ENCODE measurements around the gene PLXNC1.

GRCh38 chr12:94126067-94126466, 22.3 kb upstream of the PLXNC1 start:
- TF ChIP-seq EZH2 (IDR thresholded peaks at IDR 0.05; ENCODE audit: insufficient read depth, poor library complexity, severe bottlenecking) (no peak), EZH2phosphoT487 (IDR thresholded peaks at IDR 0.05; ENCODE audit: insufficient read depth, low read depth) (no peak)
